IPS-15b (cell line): Measurements from ENCODE around the gene RBM20.

ENCODE experiments used
- H3K27me3 ChIP-seq: one replicate; pipeline ENCODE4 v1.6.1; 2013; ENCODE audit warnings: low read length; ENCODE audit not compliant: control insufficient read depth, insufficient read depth
- H3K36me3 ChIP-seq: one replicate; pipeline ENCODE4 v1.6.1; 2013; ENCODE audit warnings: low read length; ENCODE audit not compliant: control insufficient read depth, insufficient read depth
- H3K4me1 ChIP-seq: one replicate; pipeline ENCODE4 v1.6.1; 2013; ENCODE audit warnings: mild to moderate bottlenecking, low read length; ENCODE audit not compliant: control insufficient read depth, insufficient read depth
- H3K4me3 ChIP-seq: one replicate; pipeline ENCODE4 v1.5.1; 2013; ENCODE audit warnings: low read depth, low read length
- H3K9ac ChIP-seq: one replicate; pipeline ENCODE4 v1.6.1; 2013; ENCODE audit warnings: low read depth, mild to moderate bottlenecking, low read length
- H3K9me3 ChIP-seq: one replicate; pipeline ENCODE4 v1.6.1; 2013; ENCODE audit warnings: mild to moderate bottlenecking, low read length; ENCODE audit not compliant: control insufficient read depth, insufficient read depth

Gene RBM20

GRCh38 chr10:110739811-110740271, 95.7 kb downstream of the RBM20 start:
- no peaks in the 10 kb centered on the region for H3K9me3 ChIP-seq
- no peak overlapping the region for H3K4me3 ChIP-seq
- H3K4me1 ChIP-seq: no peaks in the 10 kb centered on the region
- no peaks in the 10 kb centered on the region for H3K36me3 ChIP-seq
- no peak overlapping the region for H3K9ac ChIP-seq
- no peaks in the 10 kb centered on the region for H3K27me3 ChIP-seq

- Histone ChIP-seq H3K36me3 (no peaks in the 10 kb centered on the region), H3K4me1 (no peaks in the 10 kb centered on the region), H3K9me3 (no peaks in the 10 kb centered on the region), H3K27me3 (no peaks in the 10 kb centered on the region), H3K4me3 (no peak overlapping the region), H3K9ac (no peak overlapping the region)
Measured at GRCh38 chr10:110742801-110743200, 98.7 kb downstream of the RBM20 start.

DNA sequence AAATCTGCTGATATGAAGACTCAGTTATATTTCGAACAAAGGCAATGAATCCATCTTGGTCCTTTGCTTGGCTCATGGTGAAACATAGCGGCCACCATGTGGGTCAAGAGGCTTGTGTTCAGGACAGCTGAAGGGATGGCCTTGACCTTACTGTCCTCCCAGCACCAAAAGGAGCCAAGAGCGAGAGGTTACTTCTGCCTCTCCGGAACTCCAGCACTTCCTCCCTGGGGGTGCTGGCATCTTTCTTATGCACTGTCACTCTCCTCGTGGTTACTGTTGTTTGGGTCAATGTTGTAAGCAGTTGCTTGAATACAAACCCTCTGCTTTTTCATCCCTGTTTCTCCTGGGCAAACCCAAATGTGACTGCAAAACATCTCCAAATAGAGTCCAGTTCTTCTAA, 100.6 kb downstream of the RBM20 start:
- H3K4me1 ChIP-seq: no peaks in the 10 kb centered on the region
- H3K27me3 ChIP-seq: no peaks in the 10 kb centered on the region
- no peaks in the 10 kb centered on the region for H3K36me3 ChIP-seq
- H3K9ac ChIP-seq: no peak overlapping the region
- no peaks in the 10 kb centered on the region for H3K9me3 ChIP-seq
- no peak overlapping the region for H3K4me3 ChIP-seq

DNA sequence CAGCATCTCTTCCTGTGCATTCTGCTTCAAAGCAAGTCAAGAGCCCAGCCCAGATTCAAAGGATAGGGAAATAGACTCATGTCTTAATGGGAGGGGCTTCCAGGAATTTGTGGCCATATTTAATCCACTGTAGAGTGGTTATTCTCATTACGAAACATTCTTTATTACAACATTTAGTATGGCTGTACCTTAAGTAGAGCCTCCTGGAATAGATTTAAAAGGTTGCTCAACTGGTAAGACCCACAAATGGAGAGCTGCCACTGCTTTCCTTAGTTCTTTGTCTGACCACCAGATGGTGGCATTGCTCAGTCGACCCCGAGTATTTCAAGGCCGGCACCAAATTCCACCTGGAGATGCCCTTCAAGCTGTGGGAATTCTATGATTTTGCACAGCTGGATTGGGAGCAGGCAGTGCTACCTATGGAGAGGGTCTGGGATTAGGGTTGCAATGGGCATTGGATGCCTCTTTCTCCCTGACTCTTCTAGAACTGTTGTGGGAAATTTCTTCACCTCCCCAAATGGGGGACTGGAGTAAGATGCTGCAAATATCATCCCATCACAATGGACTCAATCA, 102.2 kb downstream of the RBM20 start:
- Histone ChIP-seq H3K4me1 (no peaks in the 10 kb centered on the region), H3K27me3 (no peaks in the 10 kb centered on the region), H3K4me3 (no peak overlapping the region), H3K36me3 (no peaks in the 10 kb centered on the region), H3K9ac (no peak overlapping the region), H3K9me3 (no peaks in the 10 kb centered on the region)

- Histone ChIP-seq H3K27me3 (no peaks in the 10 kb centered on the region), H3K4me1 (no peaks in the 10 kb centered on the region), H3K4me3 (no peak overlapping the region), H3K9ac (no peak overlapping the region), H3K9me3 (no peaks in the 10 kb centered on the region), H3K36me3 (no peaks in the 10 kb centered on the region)
Measured at GRCh38 chr10:110746969-110747608, 103.0 kb downstream of the RBM20 start.

DNA sequence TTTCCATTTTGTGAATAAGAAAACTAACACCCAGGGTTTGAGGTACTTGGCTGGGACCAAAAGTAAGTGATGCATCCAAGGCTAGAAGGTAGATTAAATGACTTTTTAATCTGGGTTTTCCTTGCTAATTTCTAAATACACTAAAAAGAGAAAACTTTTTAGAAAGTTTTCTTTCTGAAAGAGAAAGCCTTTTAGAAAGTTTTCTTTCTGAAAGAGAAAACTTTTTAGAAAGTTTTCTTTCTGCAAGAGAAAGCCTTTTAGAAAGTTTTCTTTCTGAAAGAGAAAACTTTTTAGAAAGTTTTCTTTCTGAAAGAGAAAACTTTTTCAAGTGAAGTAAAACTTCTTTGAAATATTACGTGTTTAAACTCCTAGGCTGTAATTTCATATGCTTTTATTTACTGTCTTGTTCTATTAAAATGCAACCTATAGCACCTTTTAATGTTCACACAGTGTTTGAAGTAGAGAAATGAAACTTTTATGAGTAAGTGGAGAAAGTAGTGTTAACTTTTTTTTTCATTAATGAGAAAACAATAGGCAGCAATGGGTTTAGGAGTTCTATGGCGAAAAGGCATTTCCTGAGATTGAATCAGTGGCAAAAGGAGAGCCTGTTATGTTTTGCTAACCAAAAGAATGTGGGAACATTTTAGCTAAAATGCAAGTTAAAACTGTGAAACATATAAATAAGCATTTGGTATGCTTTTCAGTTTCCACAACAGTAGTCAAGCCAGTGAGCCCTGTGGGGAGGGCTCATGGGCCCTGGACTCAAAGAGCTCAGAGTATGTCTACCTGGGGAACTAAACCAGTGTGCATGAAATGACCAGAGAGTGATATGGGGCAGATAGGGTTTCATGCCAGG, 103.7 kb downstream of the RBM20 start:
- Histone ChIP-seq H3K4me1 (no peaks in the 10 kb centered on the region), H3K27me3 (no peaks in the 10 kb centered on the region), H3K4me3 (no peak overlapping the region), H3K36me3 (no peaks in the 10 kb centered on the region), H3K9me3 (no peaks in the 10 kb centered on the region), H3K9ac (no peak overlapping the region)

DNA sequence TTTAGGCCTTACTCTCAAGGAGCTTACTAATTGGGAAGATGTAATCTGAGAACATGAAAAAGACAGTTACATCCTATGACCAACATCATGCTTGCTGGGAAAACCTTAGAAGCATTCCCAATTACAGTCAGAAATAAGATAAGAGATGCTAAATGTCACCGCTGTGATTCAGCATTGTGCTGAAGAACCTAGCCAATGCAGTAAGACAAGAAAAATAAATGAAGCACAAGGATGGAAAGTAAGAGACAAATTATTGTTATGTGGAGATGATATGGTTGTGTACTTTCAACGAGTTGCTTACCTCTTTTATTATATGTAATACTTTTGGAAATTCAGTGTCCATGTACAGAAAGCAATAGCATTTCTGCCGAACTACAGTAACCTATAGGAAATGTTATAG, 104.8 kb downstream of the RBM20 start:
- H3K4me1 ChIP-seq: no peaks in the 10 kb centered on the region
- no peaks in the 10 kb centered on the region for H3K9me3 ChIP-seq
- H3K27me3 ChIP-seq: no peaks in the 10 kb centered on the region
- H3K9ac ChIP-seq: no peak overlapping the region
- no peak overlapping the region for H3K4me3 ChIP-seq
- no peaks in the 10 kb centered on the region for H3K36me3 ChIP-seq

DNA sequence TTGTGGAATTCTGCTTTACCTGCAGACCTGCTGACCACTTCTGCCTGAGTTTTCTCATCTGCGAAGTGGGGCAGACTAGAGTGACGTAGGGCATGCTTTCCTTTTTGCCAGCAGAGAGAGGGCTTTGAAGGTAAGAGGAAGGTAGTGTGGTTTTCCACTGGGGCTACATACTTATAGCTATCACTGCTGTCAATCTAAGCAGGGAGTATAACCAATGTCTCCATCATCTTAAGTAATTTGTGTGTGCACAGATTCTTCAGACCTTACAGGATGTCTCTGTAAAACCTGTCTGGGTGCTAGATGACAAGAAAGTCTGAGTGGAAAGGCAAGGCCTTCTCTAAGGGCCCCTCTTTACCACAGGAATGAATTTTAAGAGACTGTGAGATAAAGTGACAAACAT, 106.8 kb downstream of the RBM20 start:
- H3K4me3 ChIP-seq: no peak overlapping the region
- H3K27me3 ChIP-seq: no peaks in the 10 kb centered on the region
- H3K9ac ChIP-seq: no peak overlapping the region
- H3K9me3 ChIP-seq: no peaks in the 10 kb centered on the region
- no peaks in the 10 kb centered on the region for H3K4me1 ChIP-seq
- no peaks in the 10 kb centered on the region for H3K36me3 ChIP-seq

GRCh38 chr10:110751850-110752249, 107.7 kb downstream of the RBM20 start:
- Histone ChIP-seq H3K36me3 (no peaks in the 10 kb centered on the region), H3K9me3 (no peaks in the 10 kb centered on the region)

DNA sequence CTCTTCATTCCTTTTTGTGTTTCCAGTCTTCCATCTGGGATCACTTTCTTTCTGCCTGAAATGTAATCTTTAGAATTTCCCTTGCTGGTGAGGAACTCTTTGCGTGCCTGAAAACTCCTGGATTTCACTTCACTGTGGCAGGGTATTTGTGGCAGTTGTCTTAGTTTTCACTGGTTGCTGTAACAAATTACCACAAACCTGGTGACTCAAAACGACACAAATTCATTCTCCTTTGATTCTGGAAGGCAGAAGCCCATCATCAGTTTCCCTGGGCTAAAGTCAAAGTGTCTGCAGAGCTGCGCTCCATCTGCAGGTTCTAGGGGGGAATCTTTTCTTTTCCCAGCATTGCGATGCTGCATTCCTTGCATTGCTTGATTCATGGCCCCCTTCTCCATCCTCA, 109.3 kb downstream of the RBM20 start:
- H3K4me3 ChIP-seq: no peak overlapping the region
- no peaks in the 10 kb centered on the region for H3K27me3 ChIP-seq
- no peaks in the 10 kb centered on the region for H3K9me3 ChIP-seq
- H3K36me3 ChIP-seq: no peaks in the 10 kb centered on the region
- H3K4me1 ChIP-seq: no peaks in the 10 kb centered on the region
- no peak overlapping the region for H3K9ac ChIP-seq

More at GRCh38 chr10:110751850-110752249, 107.7 kb downstream of the RBM20 start:
- H3K9ac ChIP-seq: no peak overlapping the region
- H3K4me3 ChIP-seq: no peak overlapping the region
- H3K4me1 ChIP-seq: no peaks in the 10 kb centered on the region
- H3K27me3 ChIP-seq: no peaks in the 10 kb centered on the region

- Histone ChIP-seq H3K4me1 (no peaks in the 10 kb centered on the region), H3K9me3 (no peaks in the 10 kb centered on the region)
Measured at GRCh38 chr10:110754375-110755105, 110.4 kb downstream of the RBM20 start.

More at GRCh38 chr10:110754375-110755105, 110.4 kb downstream of the RBM20 start:
- no peaks in the 10 kb centered on the region for H3K27me3 ChIP-seq
- H3K4me3 ChIP-seq: no peak overlapping the region
- no peak overlapping the region for H3K9ac ChIP-seq
- no peaks in the 10 kb centered on the region for H3K36me3 ChIP-seq
